Erythroblast (primary cell): ENCODE measurements around the gene TCL1A.

Source experiments
- GATA1 ChIP-seq: IDR thresholded peaks from 2 replicates; pipeline ENCODE4 v1.6.1; 2011; ENCODE audit warnings: low read depth, mild to moderate bottlenecking, control low read depth, low read length, moderate library complexity
- POLR2A ChIP-seq: IDR thresholded peaks from 2 replicates; pipeline ENCODE4 v1.6.1; 2011; ENCODE audit warnings: mild to moderate bottlenecking, low read length

DNA sequence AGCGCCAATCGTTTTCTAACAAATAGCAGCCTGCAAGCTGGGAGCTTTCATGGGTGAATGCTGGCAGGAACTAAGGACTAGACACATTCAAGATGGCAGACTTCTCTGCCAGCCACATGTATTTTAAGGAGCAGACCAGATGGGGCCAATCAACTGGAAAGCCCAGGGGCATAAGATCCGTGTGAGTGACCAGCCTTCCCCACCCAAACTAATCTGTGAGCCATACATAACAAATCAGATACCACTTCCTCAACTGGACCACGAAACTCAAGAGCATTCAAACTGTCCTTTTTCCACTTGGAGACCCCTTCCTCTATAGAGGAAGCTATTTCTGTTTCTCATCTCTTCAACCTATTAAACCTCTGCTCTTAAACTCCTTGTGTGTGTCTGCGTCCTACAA is 18.0 kb downstream of the TCL1A start:
- TF ChIP-seq POLR2A (no peak), GATA1 (no peak)
